ENCODE results near the gene GALP. TPM values are rescaled to one million over a fixed set of nuclear protein-coding genes. Genes with fewer than 3 reads are reported as not detected.
"Not testable (repeated sequence)": the region's sequence is repeated elsewhere in the genome, so short reads cannot be mapped to it uniquely, and the experiment has no call there.

Gene GALP
- total RNA-seq, 5 donors from 2014 or later (not counting 1 experiment from before 2014, with no cell fraction given): not detected

GRCh38 chr19:56174086-56174485 is 1.7 kb upstream of the GALP start:
- no peaks in the 10 kb centered on the region for H3K9me3 Mint-ChIP-seq

GRCh38 chr19:56174550-56174949 is 1.3 kb upstream of the GALP start:
- Mint-ChIP-seq H3K4me1 (peaks cover 2 to 5% (median 3%) of the 10 kb centered on the region in 3 donors), H3K27ac (no peak overlapping the region), H3K4me3 (no peak overlapping the region), H3K9me3 (no peaks in the 10 kb centered on the region), H3K36me3 (no peaks in the 10 kb centered on the region), H3K27me3 (peaks cover 0 to 8% of the 10 kb centered on the region in 2 donors)
- DNase-seq: no peak
- Histone ChIP-seq H3K4me1 (ENCODE audit: control insufficient read depth in 1 of 2, extremely low read depth in 1 of 2, insufficient read depth in 2 of 2, low read length in 2 of 2) (peaks cover 0 to 4% of the 10 kb centered on the region in 2 experiments), H3K4me3 (ENCODE audit: control insufficient read depth in 1 of 2, extremely low read depth in 1 of 2, low read length in 1 of 2) (no peak overlapping the region), H3K27me3 (replicated peaks in 1 of 2; ENCODE audit: control insufficient read depth in 2 of 2, extremely low read depth in 1 of 2, insufficient read depth in 2 of 2, low read length in 1 of 2) (peaks cover 2 to 11% of the 10 kb centered on the region in 2 experiments), H3K9me3 (no peaks in the 10 kb centered on the region), H3K27ac (ENCODE audit: low read length) (no peak overlapping the region), H3K36me3 (ENCODE audit: control insufficient read depth in 2 of 2, extremely low read depth in 1 of 2, insufficient read depth in 1 of 2, low read length in 1 of 2) (no peaks in the 10 kb centered on the region)
- WGBS (ENCODE audit: insufficient coverage): 86% methylated on average over 9 of the region's 11 CpGs
- ATAC-seq (replicated peaks in 1 of 4): no peak
- ChIA-PET CTCF (interaction anchor here in 1 of 2 donors (0.6 to 1.4 kb wide), 2 partner anchors 98 to 107 kb away, joined by 3 to 4 read pairs; no protein-coding TSS in a partner anchor), POLR2A (no interaction called here)

More at GRCh38 chr19:56174086-56174485, 1.7 kb upstream of the GALP start:
- no peaks in the 10 kb centered on the region for H3K36me3 Mint-ChIP-seq
- H3K4me3 Mint-ChIP-seq: no peak overlapping the region
- Histone ChIP-seq H3K4me1 (ENCODE audit: control insufficient read depth in 1 of 2, extremely low read depth in 1 of 2, insufficient read depth in 2 of 2, low read length in 2 of 2) (peaks cover 0 to 4% of the 10 kb centered on the region in 2 experiments), H3K4me3 (ENCODE audit: control insufficient read depth in 1 of 2, extremely low read depth in 1 of 2, low read length in 1 of 2) (no peak overlapping the region), H3K36me3 (ENCODE audit: control insufficient read depth in 2 of 2, extremely low read depth in 1 of 2, insufficient read depth in 1 of 2, low read length in 1 of 2) (no peaks in the 10 kb centered on the region), H3K27me3 (replicated peaks in 1 of 2; ENCODE audit: control insufficient read depth in 2 of 2, extremely low read depth in 1 of 2, insufficient read depth in 2 of 2, low read length in 1 of 2) (peaks cover 2 to 11% of the 10 kb centered on the region in 2 experiments), H3K27ac (ENCODE audit: low read length) (no peak overlapping the region), H3K9me3 (no peaks in the 10 kb centered on the region)
- ChIA-PET CTCF (interaction anchor here in 1 of 2 donors (0.6 to 1.4 kb wide), 2 partner anchors 98 to 107 kb away, joined by 3 to 4 read pairs; no protein-coding TSS in a partner anchor), POLR2A (no interaction called here)
- peaks cover 2 to 5% (median 3%) of the 10 kb centered on the region in 3 donors for H3K4me1 Mint-ChIP-seq
- H3K27ac Mint-ChIP-seq: no peak overlapping the region
- ATAC-seq (replicated peaks in 1 of 4) (no peak), DNase-seq (no peak)
- H3K27me3 Mint-ChIP-seq: peaks cover 0 to 8% of the 10 kb centered on the region in 2 donors
- 79% methylated on average over 3 of the region's 9 CpGs for WGBS (ENCODE audit: insufficient coverage)

GRCh38 chr19:56176310-56176709 is 502 bp downstream of the GALP start:
- H3K9me3 ChIP-seq; POLR2A ChIA-PET; H3K4me1 ChIP-seq (ENCODE audit: control insufficient read depth in 1 of 2, extremely low read depth in 1 of 2, insufficient read depth in 2 of 2, low read length in 2 of 2); ATAC-seq (replicated peaks in 1 of 4); H3K27ac Mint-ChIP-seq; H3K27me3 Mint-ChIP-seq; H3K9me3 Mint-ChIP-seq; DNase-seq; CTCF ChIA-PET; H3K4me1 Mint-ChIP-seq; H3K36me3 ChIP-seq (ENCODE audit: control insufficient read depth in 2 of 2, extremely low read depth in 1 of 2, insufficient read depth in 1 of 2, low read length in 1 of 2); H3K36me3 Mint-ChIP-seq; H3K4me3 ChIP-seq (ENCODE audit: control insufficient read depth in 1 of 2, extremely low read depth in 1 of 2, low read length in 1 of 2); H3K27ac ChIP-seq (ENCODE audit: low read length); H3K4me3 Mint-ChIP-seq: not testable (repeated sequence)
- peaks cover 2 to 11% of the 10 kb centered on the region in 2 experiments for H3K27me3 ChIP-seq (replicated peaks in 1 of 2; ENCODE audit: control insufficient read depth in 2 of 2, extremely low read depth in 1 of 2, insufficient read depth in 2 of 2, low read length in 1 of 2)
- 80% methylated on average over 1 of the region's 11 CpGs for WGBS (ENCODE audit: insufficient coverage)

GRCh38 chr19:56176881-56177280 is 1.1 kb downstream of the GALP start:
- Mint-ChIP-seq H3K27ac (no peak overlapping the region), H3K27me3 (peaks cover 0 to 8% of the 10 kb centered on the region in 2 donors), H3K36me3 (no peaks in the 10 kb centered on the region), H3K9me3 (no peaks in the 10 kb centered on the region), H3K4me1 (peaks cover 0 to 1% (median under 1%) of the 10 kb centered on the region in 3 donors), H3K4me3 (no peak overlapping the region)
- no peaks in the 10 kb centered on the region for H3K9me3 ChIP-seq
- ATAC-seq (replicated peaks in 1 of 4) (no peak), DNase-seq (no peak)
- no peak overlapping the region for H3K27ac ChIP-seq (ENCODE audit: low read length)
- peaks cover 0 to 2% of the 10 kb centered on the region in 2 experiments for H3K4me1 ChIP-seq (ENCODE audit: control insufficient read depth in 1 of 2, extremely low read depth in 1 of 2, insufficient read depth in 2 of 2, low read length in 2 of 2)
- H3K36me3 ChIP-seq (ENCODE audit: control insufficient read depth in 2 of 2, extremely low read depth in 1 of 2, insufficient read depth in 1 of 2, low read length in 1 of 2): no peaks in the 10 kb centered on the region
- ChIA-PET CTCF (no interaction called here), POLR2A (no interaction called here)
- WGBS (ENCODE audit: insufficient coverage): 90% methylated on average over 10 of the region's 18 CpGs
- no peak overlapping the region for H3K4me3 ChIP-seq (ENCODE audit: control insufficient read depth in 1 of 2, extremely low read depth in 1 of 2, low read length in 1 of 2)
- peaks cover 2 to 11% of the 10 kb centered on the region in 2 experiments for H3K27me3 ChIP-seq (replicated peaks in 1 of 2; ENCODE audit: control insufficient read depth in 2 of 2, extremely low read depth in 1 of 2, insufficient read depth in 2 of 2, low read length in 1 of 2)

DNA sequence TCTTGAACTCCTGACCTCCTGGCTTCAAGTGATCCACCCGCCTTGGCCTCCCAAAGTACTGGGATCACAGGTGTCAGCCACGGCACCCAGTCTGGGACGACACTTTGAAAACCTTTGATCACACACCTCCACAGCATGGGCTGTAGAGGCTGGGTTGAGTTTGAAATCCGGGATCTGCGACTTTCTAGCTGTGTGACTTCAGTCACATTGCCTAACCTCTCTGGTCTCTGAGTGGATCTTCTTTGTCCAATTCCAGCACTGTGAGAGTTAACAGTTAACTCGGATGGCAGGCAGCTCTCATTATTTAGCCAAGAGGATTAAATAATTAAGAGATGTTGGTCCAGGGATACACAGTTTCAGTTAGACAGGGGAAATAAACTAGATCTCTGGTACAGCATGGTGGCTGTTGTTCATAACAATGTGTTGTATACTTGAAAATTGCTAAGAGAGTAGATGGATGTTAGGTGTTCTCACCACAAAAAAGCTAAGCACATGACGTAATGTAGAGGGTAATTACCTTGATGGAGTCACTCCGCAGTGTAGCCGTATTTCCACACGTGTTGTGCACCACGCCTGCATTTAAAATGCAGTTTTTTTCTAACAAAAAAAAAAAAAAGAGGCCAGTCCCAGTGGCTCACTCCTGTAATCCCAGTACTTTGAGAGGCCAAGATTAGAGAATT is 1.9 kb downstream of the GALP start:
- POLR2A ChIA-PET: no interaction called here
- ATAC-seq (replicated peaks in 1 of 4) (no peak), DNase-seq (no peak)
- H3K27me3 Mint-ChIP-seq: peaks cover 0 to 8% of the 10 kb centered on the region in 2 donors
- Histone ChIP-seq H3K27ac (ENCODE audit: low read length) (no peak overlapping the region), H3K27me3 (replicated peaks in 1 of 2; ENCODE audit: control insufficient read depth in 2 of 2, extremely low read depth in 1 of 2, insufficient read depth in 2 of 2, low read length in 1 of 2) (peaks cover 2 to 11% of the 10 kb centered on the region in 2 experiments), H3K9me3 (no peaks in the 10 kb centered on the region), H3K4me3 (ENCODE audit: control insufficient read depth in 1 of 2, extremely low read depth in 1 of 2, low read length in 1 of 2) (no peak overlapping the region), H3K36me3 (ENCODE audit: control insufficient read depth in 2 of 2, extremely low read depth in 1 of 2, insufficient read depth in 1 of 2, low read length in 1 of 2) (no peaks in the 10 kb centered on the region), H3K4me1 (ENCODE audit: control insufficient read depth in 1 of 2, extremely low read depth in 1 of 2, insufficient read depth in 2 of 2, low read length in 2 of 2) (no peaks in the 10 kb centered on the region)
- no peak overlapping the region for H3K4me3 Mint-ChIP-seq
- H3K36me3 Mint-ChIP-seq: no peaks in the 10 kb centered on the region
- no peak overlapping the region for H3K27ac Mint-ChIP-seq
- CTCF ChIA-PET: no interaction called here
- H3K4me1 Mint-ChIP-seq: no peaks in the 10 kb centered on the region
- WGBS (ENCODE audit: insufficient coverage): 53% methylated on average over 5 of the region's 11 CpGs
- H3K9me3 Mint-ChIP-seq: no peaks in the 10 kb centered on the region

GRCh38 chr19:56189785-56190184 is 14.0 kb downstream of the GALP start:
- WGBS (ENCODE audit: insufficient coverage): 87% methylated on average over 11 of the region's 17 CpGs
- Mint-ChIP-seq H3K36me3 (no peaks in the 10 kb centered on the region), H3K27me3 (peaks cover under 1 to 19% of the 10 kb centered on the region in 2 donors), H3K27ac (no peak overlapping the region), H3K4me1 (peaks cover 0 to 6% (median 0%) of the 10 kb centered on the region in 3 donors), H3K9me3 (no peaks in the 10 kb centered on the region), H3K4me3 (no peak overlapping the region)
- POLR2A ChIA-PET: no interaction called here
- DNase-seq (no peak), ATAC-seq (replicated peaks in 1 of 4) (no peak)
- H3K27me3 ChIP-seq (replicated peaks in 1 of 2; ENCODE audit: control insufficient read depth in 2 of 2, extremely low read depth in 1 of 2, insufficient read depth in 2 of 2, low read length in 1 of 2): peaks cover 0 to 2% of the 10 kb centered on the region in 2 experiments
- H3K36me3 ChIP-seq (ENCODE audit: control insufficient read depth in 2 of 2, extremely low read depth in 1 of 2, insufficient read depth in 1 of 2, low read length in 1 of 2): no peaks in the 10 kb centered on the region
- no peak overlapping the region for H3K27ac ChIP-seq (ENCODE audit: low read length)
- peaks cover 0 to 2% of the 10 kb centered on the region in 2 experiments for H3K4me1 ChIP-seq (ENCODE audit: control insufficient read depth in 1 of 2, extremely low read depth in 1 of 2, insufficient read depth in 2 of 2, low read length in 2 of 2)
- no peak overlapping the region for H3K4me3 ChIP-seq (ENCODE audit: control insufficient read depth in 1 of 2, extremely low read depth in 1 of 2, low read length in 1 of 2)
- H3K9me3 ChIP-seq: no peaks in the 10 kb centered on the region
- CTCF ChIA-PET: no interaction called here
